C4-2B (cell line): ENCODE measurements around the gene KLHL21.

Experiments
- CTCF ChIP-seq: fragments of 450-650 bp; conservative IDR thresholded peaks from 2 replicates; pipeline ENCODE4 v1.5.1; 2017; ENCODE audit warnings: mild to moderate bottlenecking
- ZFX ChIP-seq: fragments of 450-650 bp; IDR thresholded peaks from 2 replicates; pipeline ENCODE4 v1.6.1; 2017

DNA sequence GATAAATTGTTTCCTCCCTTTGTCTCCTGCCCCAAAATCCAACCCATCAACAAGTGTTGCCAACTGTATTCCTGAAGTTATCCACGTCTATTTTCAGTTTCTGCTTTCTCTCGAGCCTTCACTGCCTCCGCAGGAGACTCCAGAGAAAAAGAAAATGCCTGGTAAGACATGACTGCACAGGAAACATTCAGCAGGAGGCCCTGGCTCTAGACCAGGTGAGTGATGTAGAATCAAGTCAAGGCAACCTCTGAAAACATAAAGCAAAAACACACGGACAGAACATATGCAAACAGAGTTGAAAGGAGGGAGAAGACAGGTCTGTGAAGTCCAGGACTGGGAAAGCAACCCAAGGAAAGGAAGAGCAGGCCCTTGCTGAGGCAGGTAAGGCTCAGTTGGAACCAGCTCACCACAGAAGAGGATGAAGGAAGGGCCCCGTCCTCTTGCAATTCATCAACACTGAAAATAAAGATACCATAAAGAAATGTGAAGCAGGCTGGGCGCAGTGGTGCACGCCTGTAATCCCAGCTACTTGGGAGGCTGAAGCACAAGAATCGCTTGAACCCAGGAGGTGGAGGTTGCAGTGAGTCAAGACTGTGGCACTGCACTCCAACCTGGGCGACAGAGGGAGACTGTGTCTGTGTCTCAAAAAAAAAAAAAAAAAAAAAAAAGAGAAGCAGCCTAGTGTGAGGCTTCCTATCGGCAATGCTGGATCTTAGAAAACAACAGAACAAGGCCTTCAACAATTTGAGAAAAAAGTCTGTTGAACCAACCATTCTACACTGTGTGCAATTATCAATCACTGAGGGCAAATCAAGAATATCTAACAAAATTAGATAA lies 57.2 kb downstream of the KLHL21 start:
- TF ChIP-seq CTCF (no peak), ZFX (no peak)
